ENCODE data around the gene BCKDK. TPM values are rescaled to one million over a fixed set of nuclear protein-coding genes. Genes with fewer than 3 reads are reported as not detected.
A peak's percentile ranks its signal among the peaks of the same experiment; 100 is the strongest.

BCKDK gene
- total and polyA plus RNA-seq, 2 of the 13 experiments (the other 11 are each of a cell fraction or from before 2014, with no cell fraction given): 24.9 to 42.6 TPM

GRCh38 chr16:31113121-31114120, 5.2 kb downstream of the BCKDK start (continued):
- TF ChIP-seq KIAA2018 (CRISPR knock-in tag; IDR thresholded peaks at IDR 0.05; ENCODE audit: borderline replicate concordance) (no peak), XBP1 (CRISPR knock-in tag; IDR thresholded peaks at IDR 0.05) (no peak), ZNF770 (CRISPR knock-in tag; IDR thresholded peaks at IDR 0.05) (peak; percentile 28), PLSCR1 (CRISPR knock-in tag; IDR thresholded peaks at IDR 0.05; ENCODE audit: borderline replicate concordance) (no peak), THAP8 (CRISPR knock-in tag; IDR thresholded peaks at IDR 0.05; ENCODE audit: borderline replicate concordance) (no peak), HOXA5 (CRISPR knock-in tag; IDR thresholded peaks at IDR 0.05) (no peak), ZNF160 (CRISPR knock-in tag; IDR thresholded peaks at IDR 0.05) (no peak), TMF1 (CRISPR knock-in tag; IDR thresholded peaks at IDR 0.05; ENCODE audit: low read depth) (no peak), IRF2 (CRISPR knock-in tag; IDR thresholded peaks at IDR 0.05) (no peak), SIX4 (CRISPR knock-in tag; IDR thresholded peaks at IDR 0.05) (no peak), STAT5B (CRISPR knock-in tag; IDR thresholded peaks at IDR 0.05) (no peak), ELF3 (CRISPR knock-in tag; IDR thresholded peaks at IDR 0.05) (0 out of 2 replicates have a peak, but pooled peaks have one; percentile 11), ZBTB2 (CRISPR knock-in tag; IDR thresholded peaks at IDR 0.05; ENCODE audit: low read depth) (no peak), KLF15 (CRISPR knock-in tag; IDR thresholded peaks at IDR 0.05; ENCODE audit: borderline replicate concordance) (no peak), BRD4 (CRISPR knock-in tag; IDR thresholded peaks at IDR 0.05) (no peak)
